Smooth muscle cell (in vitro differentiated cells): ENCODE measurements around the gene IL4I1. TPM values are rescaled to one million over a fixed set of nuclear protein-coding genes. Genes with fewer than 3 reads are reported as not detected.
"Not testable (repeated sequence)": the region's sequence is repeated elsewhere in the genome, so short reads cannot be mapped to it uniquely, and the experiment has no call there.

Source experiments
- DNase-seq: peaks from one replicate; lab custom pipeline; 2025; ENCODE audit not compliant: unreplicated experiment; lab: John Stamatoyannopoulos, UW
- H2AFZ ChIP-seq: fragments of 200-600 bp; sonication (generic); 2 replicates; pipeline ENCODE4 v1.6.0; 2016; ENCODE audit warnings: antibody characterized with exemption, low read depth, mild to moderate bottlenecking
- H3F3A ChIP-seq: fragments of 200-600 bp; sonication (generic); 2 replicates; pipeline ENCODE4 v1.6.0; 2017; ENCODE audit warnings: antibody characterized with exemption, low read depth
- H3K27ac ChIP-seq: fragments of 200-600 bp; sonication (generic); 2 replicates; pipeline ENCODE4 v1.5.1; 2016; ENCODE audit warnings: low read depth, mild to moderate bottlenecking
- H3K27me3 ChIP-seq: fragments of 200-600 bp; sonication (generic); 2 replicates; pipeline ENCODE4 v1.6.1; 2016; ENCODE audit warnings: low read depth, mild to moderate bottlenecking
- H3K36me3 ChIP-seq: fragments of 200-600 bp; sonication (generic); 2 replicates; pipeline ENCODE4 v1.5.1; 2016; ENCODE audit warnings: low read depth
- H3K4me1 ChIP-seq: fragments of 200-600 bp; sonication (generic); 2 replicates; pipeline ENCODE4 v1.5.1; 2016; ENCODE audit warnings: low read depth
- H3K4me2 ChIP-seq: fragments of 200-600 bp; sonication (generic); 2 replicates; pipeline ENCODE4 v1.6.0; 2016; ENCODE audit warnings: mild to moderate bottlenecking
- H3K4me3 ChIP-seq: fragments of 200-600 bp; sonication (generic); 2 replicates; pipeline ENCODE4 v1.5.1; 2016; ENCODE audit warnings: mild to moderate bottlenecking
- H3K79me2 ChIP-seq: fragments of 200-600 bp; sonication (generic); 2 replicates; pipeline ENCODE4 v1.6.0; 2016; ENCODE audit warnings: low read depth, mild to moderate bottlenecking
- H3K9ac ChIP-seq: fragments of 200-600 bp; sonication (generic); 2 replicates; pipeline ENCODE4 v1.6.0; 2016; ENCODE audit warnings: low read depth
- H3K9me3 ChIP-seq: fragments of 200-600 bp; sonication (generic); replicated peaks from 2 replicates; pipeline ENCODE4 v1.5.1; 2016; ENCODE audit warnings: low read depth
- H4K20me1 ChIP-seq: fragments of 200-600 bp; sonication (generic); 2 replicates; pipeline ENCODE4 v1.6.0; 2016; ENCODE audit warnings: low read depth
- WGBS: methylation state at CpG from one replicate; pipeline ENCODE4 v1.1.7; 2016; ENCODE audit warnings: low lambda C conversion rate; 5-methylcytosine and 5-hydroxymethylcytosine counted together
- polyA plus RNA-seq: library from polyadenylated mRNA; unstranded; fragments of >200 nt; fragmentation: Nextera tagmentation; extraction: Ambion mirVana; gene quantifications from 2 replicates; pipeline ENCODE4 v1.2.1, GENCODE V29; 2016
- total RNA-seq: library from RNA; depleted of rRNA; stranded (reverse); fragments of >200 nt; gene quantifications from 2 replicates; pipeline ENCODE4 v1.2.3, GENCODE V29; 2014
- TF ChIP-seq, protein P1 (sequence below): fragments of 200-600 bp; sonication (generic); IDR thresholded peaks from 2 replicates; pipeline ENCODE4 v1.5.1; 2017; ENCODE audit warnings: borderline replicate concordance, mild to moderate bottlenecking, antibody characterized with exemption; ENCODE audit not compliant: insufficient read depth, poor library complexity, severe bottlenecking

The IL4I1 gene, protein sequence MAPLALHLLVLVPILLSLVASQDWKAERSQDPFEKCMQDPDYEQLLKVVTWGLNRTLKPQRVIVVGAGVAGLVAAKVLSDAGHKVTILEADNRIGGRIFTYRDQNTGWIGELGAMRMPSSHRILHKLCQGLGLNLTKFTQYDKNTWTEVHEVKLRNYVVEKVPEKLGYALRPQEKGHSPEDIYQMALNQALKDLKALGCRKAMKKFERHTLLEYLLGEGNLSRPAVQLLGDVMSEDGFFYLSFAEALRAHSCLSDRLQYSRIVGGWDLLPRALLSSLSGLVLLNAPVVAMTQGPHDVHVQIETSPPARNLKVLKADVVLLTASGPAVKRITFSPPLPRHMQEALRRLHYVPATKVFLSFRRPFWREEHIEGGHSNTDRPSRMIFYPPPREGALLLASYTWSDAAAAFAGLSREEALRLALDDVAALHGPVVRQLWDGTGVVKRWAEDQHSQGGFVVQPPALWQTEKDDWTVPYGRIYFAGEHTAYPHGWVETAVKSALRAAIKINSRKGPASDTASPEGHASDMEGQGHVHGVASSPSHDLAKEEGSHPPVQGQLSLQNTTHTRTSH
- total RNA-seq: 0.13 TPM in 1 of 2 replicates, not detected in the other
- 0.54 and 1.3 TPM in 2 replicates for polyA plus RNA-seq

DNA sequence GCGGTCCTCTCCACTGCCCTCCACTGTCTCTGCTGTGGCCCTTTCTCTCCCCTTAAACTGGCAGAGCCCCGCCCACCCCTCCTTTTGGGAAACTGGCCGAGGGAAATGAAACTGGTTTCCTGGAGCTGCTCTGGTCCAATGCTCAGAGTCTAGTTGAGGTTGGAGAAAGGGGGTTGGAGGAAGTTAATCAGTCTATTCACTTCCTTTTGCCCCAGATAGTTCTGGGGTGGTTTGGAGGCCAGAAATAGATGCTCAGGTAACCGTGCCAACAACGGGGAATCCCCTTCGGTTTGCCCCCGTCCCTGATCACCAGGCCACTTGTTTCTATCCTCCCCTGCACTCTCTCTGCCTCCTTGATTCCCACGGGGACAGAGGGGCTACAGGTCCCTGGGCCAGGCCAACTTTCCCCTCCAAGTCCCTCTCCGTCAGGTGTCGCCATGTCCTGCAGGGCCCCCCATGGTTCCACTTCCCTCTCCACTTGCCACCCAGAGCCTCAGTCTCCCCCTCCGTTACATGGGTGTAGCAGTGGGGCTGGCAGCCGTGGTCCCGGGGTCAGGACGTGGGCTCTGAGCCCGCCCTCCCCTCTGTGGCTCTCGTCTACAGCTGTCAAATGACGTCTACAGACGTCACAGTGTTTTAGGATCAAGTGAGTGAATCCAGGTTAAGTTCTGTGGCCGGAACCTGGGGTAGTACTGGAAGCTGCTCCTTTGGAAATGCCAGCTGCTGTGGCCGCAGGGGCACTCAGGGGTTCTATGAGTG lies at the start of gene IL4I1:
Gene IL4I1 (minus strand): TSS at position 25 of the 759 bp plus-strand sequence. CDS start 727 bp downstream, outside the sequence.
- H3F3A ChIP-seq: no peaks in the 10 kb centered on the region
- H3K27me3 ChIP-seq: no peaks in the 10 kb centered on the region
- DNase-seq: no peak
- H3K4me3 ChIP-seq: no peak within 1 kb of the TSS
- TF ChIP-seq, protein P1, sequence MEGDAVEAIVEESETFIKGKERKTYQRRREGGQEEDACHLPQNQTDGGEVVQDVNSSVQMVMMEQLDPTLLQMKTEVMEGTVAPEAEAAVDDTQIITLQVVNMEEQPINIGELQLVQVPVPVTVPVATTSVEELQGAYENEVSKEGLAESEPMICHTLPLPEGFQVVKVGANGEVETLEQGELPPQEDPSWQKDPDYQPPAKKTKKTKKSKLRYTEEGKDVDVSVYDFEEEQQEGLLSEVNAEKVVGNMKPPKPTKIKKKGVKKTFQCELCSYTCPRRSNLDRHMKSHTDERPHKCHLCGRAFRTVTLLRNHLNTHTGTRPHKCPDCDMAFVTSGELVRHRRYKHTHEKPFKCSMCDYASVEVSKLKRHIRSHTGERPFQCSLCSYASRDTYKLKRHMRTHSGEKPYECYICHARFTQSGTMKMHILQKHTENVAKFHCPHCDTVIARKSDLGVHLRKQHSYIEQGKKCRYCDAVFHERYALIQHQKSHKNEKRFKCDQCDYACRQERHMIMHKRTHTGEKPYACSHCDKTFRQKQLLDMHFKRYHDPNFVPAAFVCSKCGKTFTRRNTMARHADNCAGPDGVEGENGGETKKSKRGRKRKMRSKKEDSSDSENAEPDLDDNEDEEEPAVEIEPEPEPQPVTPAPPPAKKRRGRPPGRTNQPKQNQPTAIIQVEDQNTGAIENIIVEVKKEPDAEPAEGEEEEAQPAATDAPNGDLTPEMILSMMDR: no peak
- no peaks in the 10 kb centered on the region for H3K4me1 ChIP-seq
- peak within 1 kb of the TSS; percentile 56 for H3K9ac ChIP-seq
- WGBS: 67% methylated on average over 20 of the region's 20 CpGs
- H4K20me1 ChIP-seq: no peaks in the 10 kb centered on the region
- no peak within 1 kb of the TSS for H2AFZ ChIP-seq
- no peaks in the 10 kb centered on the region for H3K79me2 ChIP-seq
- no peaks in the 10 kb centered on the region for H3K9me3 ChIP-seq
- H3K36me3 ChIP-seq: no peaks in the 10 kb centered on the region
- H3K4me2 ChIP-seq: peak within 1 kb of the TSS; percentile 31
- peak within 1 kb of the TSS; percentile 79 for H3K27ac ChIP-seq

DNA sequence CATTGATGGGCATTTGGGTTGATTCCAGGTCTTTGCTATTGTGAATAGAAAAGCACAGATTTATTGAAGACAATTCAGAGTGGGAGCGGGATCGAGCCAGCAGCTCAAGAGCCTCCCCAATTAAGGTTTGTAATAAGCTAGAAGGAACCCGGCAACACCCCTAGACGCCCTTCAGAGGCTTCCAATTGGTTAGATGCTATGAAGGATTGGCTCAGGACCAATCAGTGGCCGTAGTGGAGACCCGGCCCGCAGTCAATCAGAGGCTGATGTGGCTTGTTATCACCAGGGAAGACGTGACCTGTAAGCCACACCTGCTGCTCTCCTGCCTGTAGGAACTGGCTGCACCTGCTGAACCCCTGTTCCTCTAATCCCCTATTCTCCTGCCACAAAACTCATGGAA lies 49.7 kb upstream of the IL4I1 start:
- Histone ChIP-seq H3K36me3 (no peaks in the 10 kb centered on the region), H3F3A (no peaks in the 10 kb centered on the region), H3K79me2 (no peaks in the 10 kb centered on the region), H3K27me3 (no peaks in the 10 kb centered on the region), H3K4me3 (no peak overlapping the region), H4K20me1 (no peaks in the 10 kb centered on the region), H3K4me1 (no peaks in the 10 kb centered on the region), H2AFZ (no peak overlapping the region), H3K27ac (no peak overlapping the region), H3K9me3 (no peaks in the 10 kb centered on the region), H3K9ac (no peak overlapping the region), H3K4me2 (no peak overlapping the region)
- no peak for DNase-seq
- WGBS: 89% methylated on average over 8 of the region's 8 CpGs
- TF ChIP-seq, protein P1: no peak

DNA sequence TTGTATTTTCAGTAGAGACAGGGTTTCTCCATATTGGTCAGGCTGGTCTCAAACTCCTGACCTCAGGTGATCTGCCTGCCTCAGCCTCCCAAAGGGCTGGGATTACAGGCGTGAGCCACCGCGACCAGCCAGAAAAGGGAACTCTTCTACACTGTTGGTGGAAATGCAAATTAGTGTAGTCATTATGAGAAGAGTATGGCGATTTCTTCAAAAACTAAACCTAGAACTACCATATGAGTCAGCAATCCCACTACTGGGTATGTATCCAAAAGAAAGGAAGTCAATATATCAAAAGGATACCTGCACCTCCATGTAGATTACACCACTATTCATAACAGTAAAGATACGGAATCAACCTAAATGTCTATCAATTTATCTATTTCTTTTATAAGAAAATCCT lies 47.9 kb upstream of the IL4I1 start:
- H3K27ac ChIP-seq, DNase-seq, H2AFZ ChIP-seq, H3K4me2 ChIP-seq, H3F3A ChIP-seq, H3K4me1 ChIP-seq, H3K4me3 ChIP-seq, H4K20me1 ChIP-seq, H3K79me2 ChIP-seq, H3K9ac ChIP-seq, H3K27me3 ChIP-seq, H3K9me3 ChIP-seq, H3K36me3 ChIP-seq: not testable (repeated sequence)
- WGBS: 90% methylated on average over 5 of the region's 5 CpGs

DNA sequence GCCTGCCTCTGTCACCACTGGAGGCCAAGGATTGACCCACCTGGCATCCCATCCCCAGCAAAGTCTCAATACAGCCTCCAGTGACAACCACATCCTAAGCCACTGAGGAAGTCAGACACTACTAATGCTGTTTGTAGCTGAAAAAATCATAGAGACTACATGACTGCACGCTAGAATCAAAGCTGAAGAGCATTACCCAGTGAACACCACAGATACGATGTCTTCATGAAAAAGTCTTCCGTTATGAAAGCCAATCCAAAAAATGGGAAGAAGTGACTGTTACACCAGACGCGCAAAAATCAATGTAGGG lies 43.8 kb upstream of the IL4I1 start:
- Histone ChIP-seq H3K4me3 (no peak overlapping the region), H3K9ac (no peak overlapping the region), H3F3A (no peaks in the 10 kb centered on the region), H3K9me3 (no peaks in the 10 kb centered on the region), H4K20me1 (no peaks in the 10 kb centered on the region), H3K27me3 (no peaks in the 10 kb centered on the region), H3K4me1 (no peaks in the 10 kb centered on the region), H3K79me2 (no peaks in the 10 kb centered on the region), H3K27ac (no peak overlapping the region), H3K4me2 (no peak overlapping the region), H2AFZ (no peak overlapping the region), H3K36me3 (no peaks in the 10 kb centered on the region)
- TF ChIP-seq, protein P1: no peak
- 94% methylated on average over 5 of the region's 5 CpGs for WGBS
- no peak for DNase-seq
